Neural cell (in vitro differentiated cells): ENCODE results near the gene CCNJL. TPM values are rescaled to one million over a fixed set of nuclear protein-coding genes. Genes with fewer than 3 reads are reported as not detected.

Experiments
- H2AFZ ChIP-seq: fragments of 200-600, 300-800 bp; sonication (generic), shearing (Covaris generic); 2 replicates; pipeline ENCODE4 v1.6.0; 2014; ENCODE audit warnings: low read depth, mild to moderate bottlenecking, antibody characterized with exemption, low read length, moderate library complexity
- H3F3A ChIP-seq: fragments of 200-600 bp; shearing (Covaris generic); 2 replicates; pipeline ENCODE4 v1.6.1; 2016; ENCODE audit warnings: mild to moderate bottlenecking, moderate library complexity, mixed read lengths, antibody characterized with exemption, low read length; ENCODE audit not compliant: insufficient read depth, poor library complexity, severe bottlenecking
- H3K27ac ChIP-seq: fragments of 200-600, 300-800 bp; sonication (generic), shearing (Covaris generic); 2 replicates; pipeline ENCODE4 v1.5.1; 2014; ENCODE audit warnings: mild to moderate bottlenecking, low read length, moderate library complexity
- H3K27me3 ChIP-seq: fragments of 300-800, 200-600 bp; sonication (generic), shearing (Covaris generic); 2 replicates; pipeline ENCODE4 v1.6.0; 2014; ENCODE audit warnings: mild to moderate bottlenecking, low read depth, low read length, moderate library complexity; ENCODE audit not compliant: insufficient read depth
- H3K36me3 ChIP-seq: fragments of 300-800, 200-600 bp; sonication (generic), shearing (Covaris generic); 2 replicates; pipeline ENCODE4 v1.5.1; 2014; ENCODE audit warnings: mild to moderate bottlenecking, antibody characterized with exemption, low read length, moderate library complexity; ENCODE audit not compliant: insufficient read depth
- H3K4me2 ChIP-seq: fragments of 300-800, 200-600 bp; sonication (generic), shearing (Covaris generic); 2 replicates; pipeline ENCODE4 v1.6.0; 2014; ENCODE audit warnings: mild to moderate bottlenecking, low read length
- H3K4me3 ChIP-seq: fragments of 300-800, 200-600 bp; sonication (generic), shearing (Covaris generic); 2 replicates; pipeline ENCODE4 v1.5.1; 2014; ENCODE audit warnings: mild to moderate bottlenecking, low read length, moderate library complexity
- H3K79me2 ChIP-seq: fragments of 200-600 bp; shearing (Covaris generic); replicated peaks from 2 replicates; pipeline ENCODE4 v1.6.0; 2014; ENCODE audit warnings: mild to moderate bottlenecking, low read length, moderate library complexity; ENCODE audit not compliant: insufficient read depth
- H3K9ac ChIP-seq: fragments of 300-800, 200-600 bp; sonication (generic), shearing (Covaris generic); 2 replicates; pipeline ENCODE4 v1.6.1; 2016; ENCODE audit warnings: mild to moderate bottlenecking, low read length, mixed read lengths
- H3K9me2 ChIP-seq: fragments of 200-600 bp; shearing (Covaris generic); 2 replicates; pipeline ENCODE4 v1.6.1; 2016; ENCODE audit warnings: mild to moderate bottlenecking, low read length, mixed read lengths; ENCODE audit not compliant: insufficient read depth
- H3K9me3 ChIP-seq: fragments of 200-600, 300-800 bp; sonication (generic), shearing (Covaris generic); 2 replicates; pipeline ENCODE4 v1.6.1; 2016; ENCODE audit warnings: mild to moderate bottlenecking, mixed run types, low read length, moderate library complexity, mixed read lengths
- H4K20me1 ChIP-seq: fragments of 200-600 bp; shearing (Covaris generic); 2 replicates; pipeline ENCODE4 v1.6.1; 2016; ENCODE audit warnings: mild to moderate bottlenecking, mixed run types; ENCODE audit not compliant: insufficient read depth
- EP300 ChIP-seq: fragments of 450-650 bp; conservative IDR thresholded peaks from 2 replicates; pipeline ENCODE4 v1.6.1; 2014; ENCODE audit warnings: antibody characterized with exemption, mild to moderate bottlenecking, moderate library complexity; ENCODE audit not compliant: poor library complexity, severe bottlenecking
- EZH2 ChIP-seq: fragments of 200-600, 300-800 bp; shearing (Covaris generic), sonication (generic); IDR thresholded peaks from 2 replicates; pipeline ENCODE4 v1.6.1; 2014; ENCODE audit warnings: antibody characterized with exemption, low read length, borderline replicate concordance, mild to moderate bottlenecking; ENCODE audit not compliant: insufficient read depth, poor library complexity, severe bottlenecking
- MXI1 ChIP-seq: fragments of 450-650 bp; conservative IDR thresholded peaks from 2 replicates; pipeline ENCODE4 v1.6.1; 2014; ENCODE audit warnings: antibody characterized with exemption, mild to moderate bottlenecking; ENCODE audit not compliant: poor library complexity, severe bottlenecking
- POLR2AphosphoS5 ChIP-seq: IDR thresholded peaks from 2 replicates; pipeline ENCODE4 v1.6.1; 2012
- RAD21 ChIP-seq: fragments of 450-650 bp; conservative IDR thresholded peaks from 2 replicates; pipeline ENCODE4 v1.6.1; 2014; ENCODE audit warnings: antibody characterized with exemption, mild to moderate bottlenecking, moderate library complexity
- SMC3 ChIP-seq: fragments of 450-650 bp; conservative IDR thresholded peaks from 2 replicates; pipeline ENCODE4 v1.6.1; 2014; ENCODE audit warnings: antibody characterized with exemption, mild to moderate bottlenecking, moderate library complexity; ENCODE audit not compliant: poor library complexity
- TAF1 ChIP-seq: IDR thresholded peaks from 2 replicates; pipeline ENCODE4 v1.6.1; 2012; ENCODE audit warnings: low read depth
- polyA plus RNA-seq: library from polyadenylated mRNA; depleted of rRNA; stranded (reverse); fragments of >200 nt; gene quantifications from 2 replicates; pipeline ENCODE4 v1.2.3, GENCODE V29; 2014
- TF ChIP-seq, protein P1 (sequence below): fragments of 450-650 bp; IDR thresholded peaks from 2 replicates; pipeline ENCODE4 v1.5.1; 2014; ENCODE audit warnings: antibody characterized with exemption, mild to moderate bottlenecking, moderate library complexity; ENCODE audit not compliant: poor library complexity, severe bottlenecking
- TF ChIP-seq, protein P2 (sequence below): IDR thresholded peaks from 2 replicates; pipeline ENCODE4 v1.6.1; 2012; ENCODE audit warnings: borderline replicate concordance

The CCNJL gene
- polyA plus RNA-seq, 1 donor from 2014 or later = 0.84 TPM

DNA sequence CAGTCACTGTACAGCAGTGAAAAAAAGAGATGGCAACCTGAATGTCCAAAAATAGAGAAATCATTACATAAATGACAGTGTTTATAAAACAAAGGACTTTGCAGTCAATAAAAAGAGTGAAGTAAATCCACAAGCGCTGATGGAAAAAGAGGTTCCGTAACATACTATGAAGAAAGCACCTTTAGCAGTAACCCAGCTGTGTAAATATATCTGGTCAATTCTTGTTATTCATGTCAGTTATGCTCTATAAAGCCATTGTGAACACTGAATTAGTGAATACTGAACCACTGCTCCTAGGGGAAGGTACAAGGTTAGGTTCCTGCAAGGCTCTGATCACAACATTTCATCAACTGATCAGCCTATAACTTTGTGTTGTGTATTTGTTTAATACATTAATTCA, 39.5 kb downstream of the CCNJL start:
- Histone ChIP-seq H3K27ac (no peak overlapping the region), H3K4me3 (no peak overlapping the region), H3K36me3 (no peaks in the 10 kb centered on the region), H3K27me3 (no peaks in the 10 kb centered on the region), H3K79me2 (no peaks in the 10 kb centered on the region), H3K4me2 (no peak overlapping the region), H3K9me2 (no peaks in the 10 kb centered on the region), H4K20me1 (no peaks in the 10 kb centered on the region), H3K9ac (no peak overlapping the region), H2AFZ (no peak overlapping the region), H3F3A (no peaks in the 10 kb centered on the region), H3K9me3 (no peaks in the 10 kb centered on the region)
- no peak for TF ChIP-seq POLR2AphosphoS5
- no peak for TF ChIP-seq EP300
- TF ChIP-seq MXI1 = no peak
- TF ChIP-seq EZH2 = no peak
- TF ChIP-seq SMC3 = no peak

DNA sequence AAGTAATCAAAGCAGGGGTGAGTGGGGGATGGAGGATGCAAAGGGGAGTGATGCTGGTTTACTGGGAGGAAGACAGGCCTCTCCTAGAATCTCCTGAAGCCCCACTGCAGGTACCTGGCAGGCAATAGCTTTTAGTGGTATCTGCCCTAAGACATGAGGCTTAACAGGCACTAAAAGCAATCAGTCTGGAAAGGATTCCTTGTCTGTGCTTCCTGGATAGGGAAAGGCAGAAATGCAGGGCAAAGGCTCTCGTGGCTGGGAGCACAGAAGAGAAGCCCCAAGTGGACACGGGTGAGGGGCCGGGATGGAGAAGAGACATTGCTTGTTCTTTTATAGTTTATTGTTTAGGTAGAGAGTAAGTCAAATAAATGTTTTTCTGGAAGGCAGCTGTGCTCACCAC, 40.1 kb downstream of the CCNJL start:
- H3K4me3 ChIP-seq = no peak overlapping the region
- no peak overlapping the region for H3K27ac ChIP-seq
- no peak for TF ChIP-seq POLR2AphosphoS5
- TF ChIP-seq MXI1 = no peak
- TF ChIP-seq, protein P1, sequence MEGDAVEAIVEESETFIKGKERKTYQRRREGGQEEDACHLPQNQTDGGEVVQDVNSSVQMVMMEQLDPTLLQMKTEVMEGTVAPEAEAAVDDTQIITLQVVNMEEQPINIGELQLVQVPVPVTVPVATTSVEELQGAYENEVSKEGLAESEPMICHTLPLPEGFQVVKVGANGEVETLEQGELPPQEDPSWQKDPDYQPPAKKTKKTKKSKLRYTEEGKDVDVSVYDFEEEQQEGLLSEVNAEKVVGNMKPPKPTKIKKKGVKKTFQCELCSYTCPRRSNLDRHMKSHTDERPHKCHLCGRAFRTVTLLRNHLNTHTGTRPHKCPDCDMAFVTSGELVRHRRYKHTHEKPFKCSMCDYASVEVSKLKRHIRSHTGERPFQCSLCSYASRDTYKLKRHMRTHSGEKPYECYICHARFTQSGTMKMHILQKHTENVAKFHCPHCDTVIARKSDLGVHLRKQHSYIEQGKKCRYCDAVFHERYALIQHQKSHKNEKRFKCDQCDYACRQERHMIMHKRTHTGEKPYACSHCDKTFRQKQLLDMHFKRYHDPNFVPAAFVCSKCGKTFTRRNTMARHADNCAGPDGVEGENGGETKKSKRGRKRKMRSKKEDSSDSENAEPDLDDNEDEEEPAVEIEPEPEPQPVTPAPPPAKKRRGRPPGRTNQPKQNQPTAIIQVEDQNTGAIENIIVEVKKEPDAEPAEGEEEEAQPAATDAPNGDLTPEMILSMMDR = no peak
- TF ChIP-seq, protein P2, sequence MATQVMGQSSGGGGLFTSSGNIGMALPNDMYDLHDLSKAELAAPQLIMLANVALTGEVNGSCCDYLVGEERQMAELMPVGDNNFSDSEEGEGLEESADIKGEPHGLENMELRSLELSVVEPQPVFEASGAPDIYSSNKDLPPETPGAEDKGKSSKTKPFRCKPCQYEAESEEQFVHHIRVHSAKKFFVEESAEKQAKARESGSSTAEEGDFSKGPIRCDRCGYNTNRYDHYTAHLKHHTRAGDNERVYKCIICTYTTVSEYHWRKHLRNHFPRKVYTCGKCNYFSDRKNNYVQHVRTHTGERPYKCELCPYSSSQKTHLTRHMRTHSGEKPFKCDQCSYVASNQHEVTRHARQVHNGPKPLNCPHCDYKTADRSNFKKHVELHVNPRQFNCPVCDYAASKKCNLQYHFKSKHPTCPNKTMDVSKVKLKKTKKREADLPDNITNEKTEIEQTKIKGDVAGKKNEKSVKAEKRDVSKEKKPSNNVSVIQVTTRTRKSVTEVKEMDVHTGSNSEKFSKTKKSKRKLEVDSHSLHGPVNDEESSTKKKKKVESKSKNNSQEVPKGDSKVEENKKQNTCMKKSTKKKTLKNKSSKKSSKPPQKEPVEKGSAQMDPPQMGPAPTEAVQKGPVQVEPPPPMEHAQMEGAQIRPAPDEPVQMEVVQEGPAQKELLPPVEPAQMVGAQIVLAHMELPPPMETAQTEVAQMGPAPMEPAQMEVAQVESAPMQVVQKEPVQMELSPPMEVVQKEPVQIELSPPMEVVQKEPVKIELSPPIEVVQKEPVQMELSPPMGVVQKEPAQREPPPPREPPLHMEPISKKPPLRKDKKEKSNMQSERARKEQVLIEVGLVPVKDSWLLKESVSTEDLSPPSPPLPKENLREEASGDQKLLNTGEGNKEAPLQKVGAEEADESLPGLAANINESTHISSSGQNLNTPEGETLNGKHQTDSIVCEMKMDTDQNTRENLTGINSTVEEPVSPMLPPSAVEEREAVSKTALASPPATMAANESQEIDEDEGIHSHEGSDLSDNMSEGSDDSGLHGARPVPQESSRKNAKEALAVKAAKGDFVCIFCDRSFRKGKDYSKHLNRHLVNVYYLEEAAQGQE = no peak
- TF ChIP-seq EP300 = no peak
- no peak for TF ChIP-seq EZH2
- TF ChIP-seq RAD21 = no peak
- TF ChIP-seq SMC3 = no peak
- TF ChIP-seq TAF1 = no peak
- H3F3A ChIP-seq = no peaks in the 10 kb centered on the region
- no peaks in the 10 kb centered on the region for H3K27me3 ChIP-seq
- no peaks in the 10 kb centered on the region for H4K20me1 ChIP-seq
- no peaks in the 10 kb centered on the region for H3K9me2 ChIP-seq
- no peak overlapping the region for H3K4me2 ChIP-seq
- no peak overlapping the region for H3K9ac ChIP-seq
- H3K36me3 ChIP-seq = no peaks in the 10 kb centered on the region
- H2AFZ ChIP-seq = no peak overlapping the region
- no peaks in the 10 kb centered on the region for H3K79me2 ChIP-seq
- no peaks in the 10 kb centered on the region for H3K9me3 ChIP-seq
